HCT116 (cell line): ENCODE data around the gene USP53. TPM values are rescaled to one million over a fixed set of nuclear protein-coding genes. Genes with fewer than 3 reads are reported as not detected.
"Not testable (repeated sequence)": the region's sequence is repeated elsewhere in the genome, so short reads cannot be mapped to it uniquely, and the experiment has no call there.

Experiments
- ATAC-seq: fragments of 200-7000 bp; cut with Tn5 transposase; 2 replicates; pipeline ENCODE4 v1.9.1; 2020; ENCODE audit warnings: mild to moderate bottlenecking, moderate library complexity
- BruUV-seq: library from RNA; stranded (reverse); fragments of 400-500 nt; replicated peaks from 2 replicates; lab custom pipeline; 2021; lab: Mats Ljungman, UMichigan
- CTCF ChIA-PET: fragments of 300-600 bp; sonication (Branson Sonifier 250); formaldehyde crosslinking; loops from one replicate; lab custom pipeline; 2021; ENCODE audit warnings: antibody characterized with exemption; lab: Charles Lee
- POLR2A ChIA-PET: fragments of 300-600, 350-600 bp; sonication (Branson Sonifier 250); formaldehyde crosslinking; loops from one replicate; lab custom pipeline; 2021; ENCODE audit warnings: antibody characterized with exemption; lab: Charles Lee
- RAD21 ChIA-PET, 2 experiments: fragments of 300-600 bp; sonication (Branson Sonifier 250); formaldehyde crosslinking; loops; one replicate each; lab custom pipeline; 2023; ENCODE audit warnings: low total read pairs in 2 of 2; ENCODE audit not compliant: uncharacterized antibody in 2 of 2, unreplicated experiment in 2 of 2, low non-redundant PET in 1 of 2; lab: Charles Lee
- DNase-seq: peaks from one replicate; pipeline ENCODE4 v3.0.0-alpha.2; 2010; ENCODE audit warnings: low read depth, low spot score
- H2AFZ ChIP-seq: fragments of 200-600 bp; shearing (Covaris generic), sonication (generic); 2 replicates; pipeline ENCODE4 v1.6.1; 2017; ENCODE audit warnings: low read depth, mixed run types, mixed read lengths, antibody characterized with exemption, low read length; ENCODE audit not compliant: poor library complexity, severe bottlenecking
- H3K27ac ChIP-seq: 2 replicates; pipeline ENCODE4 v1.5.1; 2012; ENCODE audit warnings: low read depth, low read length
- H3K27me3 ChIP-seq: fragments of 200-600 bp; sonication (generic); 2 replicates; pipeline ENCODE4 v1.6.1; 2016; ENCODE audit warnings: mixed run types, low read length, mixed read lengths; ENCODE audit not compliant: insufficient read depth
- H3K36me3 ChIP-seq, 2 experiments: fragments of 200-500 bp in 1 of 2; fragments of 200-600 bp in 1 of 2; sonication (Bioruptor generic) in 1 of 2; sonication (generic) in 1 of 2; 2 replicates each; pipeline versions ENCODE4 v1.5.1 to v1.6.1; 2014 to 2016; ENCODE audit warnings: low read length in 2 of 2, inconsistent platforms in 1 of 2, mixed read lengths in 1 of 2, mixed run types in 1 of 2; ENCODE audit not compliant: insufficient read depth in 2 of 2, control insufficient read depth in 1 of 2
- H3K4me1 ChIP-seq, 2 experiments: fragments of 200-600 bp in 1 of 2; sonication (generic) in 1 of 2; 2 replicates each; pipeline versions ENCODE4 v1.5.1 to v1.6.1; 2012 to 2017; ENCODE audit warnings: low read length in 2 of 2, inconsistent platforms in 1 of 2, mild to moderate bottlenecking in 1 of 2, mixed read lengths in 1 of 2, mixed run types in 1 of 2, moderate library complexity in 1 of 2; ENCODE audit not compliant: insufficient read depth in 2 of 2, control insufficient read depth in 1 of 2
- H3K4me2 ChIP-seq: fragments of 200-600 bp; sonication (generic); 2 replicates; pipeline ENCODE4 v1.6.1; 2017; ENCODE audit warnings: mixed run types, low read length, mixed read lengths
- H3K4me3 ChIP-seq, 2 experiments: fragments of 200-600 bp in 1 of 2; sonication (generic) in 1 of 2; replicated peaks in 1 of 2; 2 replicates each; pipeline ENCODE4 v1.5.1; 2011 to 2016; ENCODE audit warnings: low read length in 2 of 2, control low read depth in 1 of 2, low read depth in 1 of 2, mild to moderate bottlenecking in 1 of 2, mixed read lengths in 1 of 2, mixed run types in 1 of 2
- H3K79me2 ChIP-seq: fragments of 200-600 bp; sonication (generic); 2 replicates; pipeline ENCODE4 v1.6.1; 2017; ENCODE audit warnings: mild to moderate bottlenecking, mixed run types, low read length, moderate library complexity, mixed read lengths; ENCODE audit not compliant: insufficient read depth
- H3K9ac ChIP-seq: fragments of 200-600 bp; sonication (generic); 2 replicates; pipeline ENCODE4 v1.6.1; 2016; ENCODE audit warnings: low read length, mixed read lengths
- H3K9me2 ChIP-seq: fragments of 200-600 bp; sonication (generic), shearing (Covaris generic); 2 replicates; pipeline ENCODE4 v1.6.1; 2017; ENCODE audit warnings: mixed run types, mild to moderate bottlenecking, moderate library complexity; ENCODE audit not compliant: insufficient read depth
- H3K9me3 ChIP-seq, 2 experiments: fragments of 200-500 bp in 1 of 2; fragments of 200-600 bp in 1 of 2; sonication (Bioruptor generic) in 1 of 2; sonication (generic) in 1 of 2; 2 replicates each; pipeline ENCODE4 v1.6.1; 2014 to 2017; ENCODE audit warnings: low read length in 2 of 2, mixed read lengths in 2 of 2, inconsistent platforms in 1 of 2, low read depth in 1 of 2, mild to moderate bottlenecking in 1 of 2, mixed run types in 1 of 2, moderate library complexity in 1 of 2; ENCODE audit not compliant: control insufficient read depth in 1 of 2, insufficient read depth in 1 of 2
- H4K20me1 ChIP-seq: fragments of 200-600 bp; sonication (generic), shearing (Covaris generic); 2 replicates; pipeline ENCODE4 v1.6.1; 2017; ENCODE audit warnings: mixed run types, mild to moderate bottlenecking, moderate library complexity; ENCODE audit not compliant: insufficient read depth
- ATF3 ChIP-seq: IDR thresholded peaks from 2 replicates; pipeline ENCODE4 v1.6.1; 2012
- CBX3 ChIP-seq: IDR thresholded peaks from 2 replicates; pipeline ENCODE4 v1.6.1; 2012; ENCODE audit warnings: low read depth
- CTCF ChIP-seq, 3 experiments: fragments of 200-600 bp in 1 of 3; sonication (generic) in 1 of 3; IDR thresholded peaks in 2 of 3; conservative IDR thresholded peaks in 1 of 3; 2 replicates each; pipeline ENCODE4 v1.5.1; 2012 to 2017; ENCODE audit warnings: low read depth in 2 of 3, low read length in 2 of 3, antibody characterized with exemption in 1 of 3, borderline replicate concordance in 1 of 3, control low read depth in 1 of 3, mild to moderate bottlenecking in 1 of 3, mixed read lengths in 1 of 3, mixed run types in 1 of 3, moderate library complexity in 1 of 3; ENCODE audit not compliant: insufficient read depth in 1 of 3
- FOSL1 ChIP-seq: IDR thresholded peaks from 2 replicates; pipeline ENCODE4 v1.6.1; 2012; ENCODE audit warnings: low read depth
- JUND ChIP-seq: IDR thresholded peaks from 2 replicates; pipeline ENCODE4 v1.6.1; 2012
- MAX ChIP-seq: IDR thresholded peaks from 2 replicates; pipeline ENCODE4 v1.6.1; 2012
- POLR2A ChIP-seq: IDR thresholded peaks from 2 replicates; pipeline ENCODE4 v1.7.0; 2011; ENCODE audit warnings: borderline replicate concordance; ENCODE audit not compliant: insufficient read depth, insufficient read length; ENCODE audit errors: extremely low read depth
- SIN3A ChIP-seq: IDR thresholded peaks from 2 replicates; pipeline ENCODE4 v1.6.1; 2012; ENCODE audit warnings: low read depth
- SP1 ChIP-seq: IDR thresholded peaks from 2 replicates; pipeline ENCODE4 v1.6.1; 2012; ENCODE audit warnings: low read depth
- ZNF274 ChIP-seq: fragments of 200-500 bp; sonication (Bioruptor generic); IDR thresholded peaks from 2 replicates; pipeline ENCODE4 v1.6.1; 2014; ENCODE audit warnings: mild to moderate bottlenecking, low read depth, low read length, inconsistent platforms
- intact Hi-C: fragments of 100-400 bp; cut with micrococcal nuclease; formaldehyde crosslinking; loops from 2 replicates; pipeline ENCODE4 v1.10.0; 2022
- total RNA-seq: library from RNA; stranded (reverse); gene quantifications from one replicate; pipeline ENCODE4 v1.2.1, GENCODE V29; 2021; ENCODE audit not compliant: unreplicated experiment

Gene USP53
- total RNA-seq, 1 experiment from 2014 or later, result 22.0 TPM

GRCh38 chr4:119279541-119279940, 67.0 kb downstream of the USP53 start:
- RAD21 ChIA-PET, H3K9me3 ChIP-seq, CTCF ChIA-PET, H3K4me2 ChIP-seq, H3K27ac ChIP-seq, POLR2A ChIA-PET, BruUV-seq, H3K27me3 ChIP-seq, H3K9ac ChIP-seq, intact Hi-C loops, H3K36me3 ChIP-seq, H3K4me1 ChIP-seq, ATAC-seq, H4K20me1 ChIP-seq, H2AFZ ChIP-seq, H3K4me3 ChIP-seq, H3K9me2 ChIP-seq, DNase-seq: not testable (repeated sequence)
- peaks cover 13% of the 10 kb centered on the region for H3K79me2 ChIP-seq

- H3K4me3 ChIP-seq, CTCF ChIA-PET, H2AFZ ChIP-seq, BruUV-seq, H4K20me1 ChIP-seq, H3K4me2 ChIP-seq, H3K9ac ChIP-seq, intact Hi-C loops, H3K9me3 ChIP-seq, H3K4me1 ChIP-seq, H3K9me2 ChIP-seq, H3K27me3 ChIP-seq, H3K27ac ChIP-seq, DNase-seq, RAD21 ChIA-PET, POLR2A ChIA-PET, ATAC-seq, H3K36me3 ChIP-seq: not testable (repeated sequence)
- peaks cover 13% of the 10 kb centered on the region for H3K79me2 ChIP-seq
Observed at GRCh38 chr4:119279945-119280344, 67.4 kb downstream of the USP53 start.

GRCh38 chr4:119281393-119281792, 68.9 kb downstream of the USP53 start:
- intact Hi-C loops, result no loop called here
- no TSS peak for BruUV-seq
- no peak overlapping the region for H3K27ac ChIP-seq
- H3K79me2 ChIP-seq, result peaks cover 13% of the 10 kb centered on the region
- no peaks in the 10 kb centered on the region for H3K4me1 ChIP-seq
- no peaks in the 10 kb centered on the region for H3K36me3 ChIP-seq
- ChIA-PET CTCF (no interaction called here), POLR2A (no interaction called here), RAD21 (no interaction called here)
- H3K4me2 ChIP-seq, result no peak overlapping the region
- no peak for TF ChIP-seq FOSL1
- TF ChIP-seq POLR2A, result no peak
- no peak for TF ChIP-seq ATF3
- TF ChIP-seq JUND, result no peak
- no peak for TF ChIP-seq CBX3
- no peak for TF ChIP-seq ZNF274
- no peak for TF ChIP-seq SIN3A
- TF ChIP-seq CTCF (IDR thresholded peaks at IDR 0.05 in 2 of 3, conservative IDR thresholded peaks at IDR 0.05 in 1 of 3; ENCODE audit: borderline replicate concordance in 1 of 3, insufficient read depth in 1 of 3, low read depth in 2 of 3, low read length in 2 of 3), result no peak
- no peak for TF ChIP-seq MAX
- no peak for TF ChIP-seq SP1
- DNase-seq (no peak), ATAC-seq (no peak)
- no peaks in the 10 kb centered on the region for H3K9me2 ChIP-seq
- no peaks in the 10 kb centered on the region for H3K9me3 ChIP-seq
- H3K27me3 ChIP-seq, result no peaks in the 10 kb centered on the region
- no peak overlapping the region for H3K9ac ChIP-seq
- no peak overlapping the region for H2AFZ ChIP-seq
- no peak overlapping the region for H3K4me3 ChIP-seq
- H4K20me1 ChIP-seq, result no peaks in the 10 kb centered on the region
